ENCODE data around the gene C21orf58. TPM values are rescaled to one million over a fixed set of nuclear protein-coding genes. Genes with fewer than 3 reads are reported as not detected.
A peak's percentile ranks its signal among the peaks of the same experiment; 100 is the strongest.

Gene C21orf58
- total RNA-seq, 1 experiment from 2014 or later, result 15.3 TPM

DNA sequence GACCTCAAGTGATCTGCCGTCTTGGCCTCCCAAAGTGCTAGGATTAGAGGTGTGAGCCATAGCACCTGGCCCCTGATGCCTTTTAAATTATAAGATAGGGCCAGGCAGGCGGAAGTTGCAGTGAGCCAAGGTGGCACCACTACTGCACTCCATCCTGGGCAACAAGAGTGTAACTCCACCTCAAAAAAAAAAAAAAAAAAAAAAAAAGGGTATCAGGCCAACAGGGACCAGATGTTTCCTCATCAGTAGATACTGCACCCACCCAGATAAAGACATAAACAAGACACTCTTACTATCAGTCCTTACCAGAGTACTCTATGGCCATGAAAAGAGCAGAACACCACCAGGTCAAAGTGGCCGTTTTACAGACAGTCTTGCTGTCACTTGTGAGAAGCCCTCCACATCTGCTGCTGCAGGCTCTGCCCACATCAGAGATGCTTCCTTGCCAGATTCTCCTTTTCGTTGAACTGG lies 3.3 kb downstream of the C21orf58 start:
- DNase-seq (no peak), ATAC-seq (no peak)
- Histone ChIP-seq H3K9me3 (ENCODE audit: low read length) (no peaks in the 10 kb centered on the region), H3F3A (ENCODE audit: low read length, unreplicated experiment) (no peaks in the 10 kb centered on the region), H3K27me3 (ENCODE audit: low read length) (no peaks in the 10 kb centered on the region), H3K9me2 (replicated peaks; ENCODE audit: low read length) (no peaks in the 10 kb centered on the region), H3K36me3 (ENCODE audit: low read depth, low read length) (no peaks in the 10 kb centered on the region), H3K4me1 (ENCODE audit: insufficient read depth, low read length) (peaks cover 17% of the 10 kb centered on the region), H3K79me2 (ENCODE audit: low read length) (peaks cover 44% of the 10 kb centered on the region), H3K27ac (ENCODE audit: low read length) (no peak overlapping the region), H3K9ac (ENCODE audit: low read length) (no peak overlapping the region), H3K4me2 (ENCODE audit: low read length) (peak overlapping the region; percentile 93), H2AFZ (ENCODE audit: low read length) (no peak overlapping the region), H3K4me3 (ENCODE audit: low read length) (peak overlapping the region; percentile 19; the same call in 1 of the 2 replicates), H4K20me1 (ENCODE audit: low read length) (peaks cover 17% of the 10 kb centered on the region)
- ChIA-PET CTCF (no interaction called here), POLR2A (ENCODE audit: unreplicated experiment) (no interaction called here)
- TF ChIP-seq EZH2phosphoT487 (IDR thresholded peaks at IDR 0.05; ENCODE audit: borderline replicate concordance, low read length) (no peak), EZH2 (IDR thresholded peaks at IDR 0.05; ENCODE audit: low read length, unreplicated experiment) (no peak)
- TF ChIP-seq, protein P1, sequence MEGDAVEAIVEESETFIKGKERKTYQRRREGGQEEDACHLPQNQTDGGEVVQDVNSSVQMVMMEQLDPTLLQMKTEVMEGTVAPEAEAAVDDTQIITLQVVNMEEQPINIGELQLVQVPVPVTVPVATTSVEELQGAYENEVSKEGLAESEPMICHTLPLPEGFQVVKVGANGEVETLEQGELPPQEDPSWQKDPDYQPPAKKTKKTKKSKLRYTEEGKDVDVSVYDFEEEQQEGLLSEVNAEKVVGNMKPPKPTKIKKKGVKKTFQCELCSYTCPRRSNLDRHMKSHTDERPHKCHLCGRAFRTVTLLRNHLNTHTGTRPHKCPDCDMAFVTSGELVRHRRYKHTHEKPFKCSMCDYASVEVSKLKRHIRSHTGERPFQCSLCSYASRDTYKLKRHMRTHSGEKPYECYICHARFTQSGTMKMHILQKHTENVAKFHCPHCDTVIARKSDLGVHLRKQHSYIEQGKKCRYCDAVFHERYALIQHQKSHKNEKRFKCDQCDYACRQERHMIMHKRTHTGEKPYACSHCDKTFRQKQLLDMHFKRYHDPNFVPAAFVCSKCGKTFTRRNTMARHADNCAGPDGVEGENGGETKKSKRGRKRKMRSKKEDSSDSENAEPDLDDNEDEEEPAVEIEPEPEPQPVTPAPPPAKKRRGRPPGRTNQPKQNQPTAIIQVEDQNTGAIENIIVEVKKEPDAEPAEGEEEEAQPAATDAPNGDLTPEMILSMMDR (conservative IDR thresholded peaks at IDR 0.05; ENCODE audit: low read depth, low read length), result no peak
- intact Hi-C loops (cut with micrococcal nuclease), result loop anchor here (5.0 to 10.0 kb wide), 3 partner anchors 56 to 178 kb away; partner anchors contain the start of gene LSS
- no TSS peak for BruUV-seq (replicated peaks)

DNA sequence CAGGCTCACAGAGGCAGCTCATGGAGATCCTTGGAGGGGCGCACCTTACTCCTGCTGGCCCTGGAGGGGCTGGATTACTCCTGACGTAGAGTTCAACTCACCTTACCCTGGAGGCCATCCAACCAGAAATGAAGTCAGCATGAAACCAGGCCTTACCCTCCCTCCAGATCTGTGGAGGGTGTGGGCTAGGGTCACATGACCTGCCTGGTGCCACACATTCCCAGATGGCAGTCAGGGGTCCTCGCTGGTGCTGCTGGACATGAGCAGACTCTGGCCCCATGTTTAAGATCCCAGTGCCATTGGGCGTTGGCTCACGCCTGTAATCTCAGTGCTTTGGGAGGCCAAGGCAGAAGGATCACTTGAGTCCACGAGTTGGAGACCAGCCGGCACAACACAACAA lies 4.5 kb downstream of the C21orf58 start:
- Histone ChIP-seq H3K9me3 (ENCODE audit: low read length) (no peaks in the 10 kb centered on the region), H4K20me1 (ENCODE audit: low read length) (peaks cover 16% of the 10 kb centered on the region), H3K27me3 (ENCODE audit: low read length) (no peaks in the 10 kb centered on the region), H2AFZ (ENCODE audit: low read length) (no peak overlapping the region), H3K9ac (ENCODE audit: low read length) (no peak overlapping the region), H3K9me2 (replicated peaks; ENCODE audit: low read length) (no peaks in the 10 kb centered on the region), H3K27ac (ENCODE audit: low read length) (no peak overlapping the region), H3K4me3 (ENCODE audit: low read length) (no peak overlapping the region), H3K36me3 (ENCODE audit: low read depth, low read length) (no peaks in the 10 kb centered on the region), H3K4me2 (ENCODE audit: low read length) (no peak overlapping the region), H3K79me2 (ENCODE audit: low read length) (peaks cover 37% of the 10 kb centered on the region), H3F3A (ENCODE audit: low read length, unreplicated experiment) (no peaks in the 10 kb centered on the region), H3K4me1 (ENCODE audit: insufficient read depth, low read length) (peaks cover 17% of the 10 kb centered on the region)
- DNase-seq, result no peak
- intact Hi-C loops (cut with micrococcal nuclease), result no loop called here
- TF ChIP-seq EZH2phosphoT487 (IDR thresholded peaks at IDR 0.05; ENCODE audit: borderline replicate concordance, low read length), result no peak
- TF ChIP-seq, protein P1 (conservative IDR thresholded peaks at IDR 0.05; ENCODE audit: low read depth, low read length), result no peak
- no peak for TF ChIP-seq EZH2 (IDR thresholded peaks at IDR 0.05; ENCODE audit: low read length, unreplicated experiment)
- ATAC-seq, result no peak
- CTCF ChIA-PET, result no interaction called here
- POLR2A ChIA-PET (ENCODE audit: unreplicated experiment), result no interaction called here
- BruUV-seq (replicated peaks), result no TSS peak

DNA sequence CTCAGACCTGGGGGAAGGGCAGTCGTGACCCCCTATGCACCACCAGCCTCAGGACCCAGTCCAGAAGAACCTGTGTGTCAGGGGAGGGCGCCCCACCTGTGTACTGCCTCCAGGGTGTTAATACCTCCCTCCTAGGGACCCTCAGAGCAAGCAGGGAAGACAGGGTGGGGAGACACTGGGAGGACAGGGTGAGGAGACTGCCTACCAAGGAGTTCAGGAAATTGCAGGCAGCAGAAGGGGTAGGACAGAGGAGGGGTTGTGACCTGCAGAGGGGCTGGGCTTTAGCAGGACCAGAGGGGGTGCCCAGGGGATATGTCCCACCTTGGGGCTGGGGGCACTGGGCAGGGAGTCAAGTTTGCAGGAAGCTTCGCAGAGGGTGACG lies 5.2 kb downstream of the C21orf58 start:
- ATAC-seq, result no peak
- H3F3A ChIP-seq (ENCODE audit: low read length, unreplicated experiment), result no peaks in the 10 kb centered on the region
- peaks cover 17% of the 10 kb centered on the region for H3K4me1 ChIP-seq (ENCODE audit: insufficient read depth, low read length)
- intact Hi-C loops (cut with micrococcal nuclease), result no loop called here
- peaks cover 35% of the 10 kb centered on the region for H3K79me2 ChIP-seq (ENCODE audit: low read length)
- no peaks in the 10 kb centered on the region for H3K9me3 ChIP-seq (ENCODE audit: low read length)
- no peak overlapping the region for H3K4me3 ChIP-seq (ENCODE audit: low read length)
- no TSS peak for BruUV-seq (replicated peaks)
- no peak overlapping the region for H2AFZ ChIP-seq (ENCODE audit: low read length)
- H3K27ac ChIP-seq (ENCODE audit: low read length), result no peak overlapping the region
- H3K9me2 ChIP-seq (replicated peaks; ENCODE audit: low read length), result no peaks in the 10 kb centered on the region
- no peaks in the 10 kb centered on the region for H3K27me3 ChIP-seq (ENCODE audit: low read length)
- TF ChIP-seq EZH2phosphoT487 (IDR thresholded peaks at IDR 0.05; ENCODE audit: borderline replicate concordance, low read length) (no peak), EZH2 (IDR thresholded peaks at IDR 0.05; ENCODE audit: low read length, unreplicated experiment) (no peak)
- TF ChIP-seq, protein P1 (conservative IDR thresholded peaks at IDR 0.05; ENCODE audit: low read depth, low read length), result no peak
- DNase-seq, result no peak
- H4K20me1 ChIP-seq (ENCODE audit: low read length), result peaks cover 16% of the 10 kb centered on the region
- no peaks in the 10 kb centered on the region for H3K36me3 ChIP-seq (ENCODE audit: low read depth, low read length)
- no peak overlapping the region for H3K9ac ChIP-seq (ENCODE audit: low read length)
- POLR2A ChIA-PET (ENCODE audit: unreplicated experiment), result no interaction called here
- no peak overlapping the region for H3K4me2 ChIP-seq (ENCODE audit: low read length)
- CTCF ChIA-PET, result no interaction called here
